ENCODE data around the gene MACROD1. TPM values are rescaled to one million over a fixed set of nuclear protein-coding genes. Genes with fewer than 3 reads are reported as not detected.

MACROD1 gene
- total and polyA plus RNA-seq, 9 of the 15 experiments (the other 6 are each of a cell fraction or from before 2014, with no cell fraction given): 1.1 to 60.0 (median 26.4) TPM

GRCh38 chr11:64207256-64208085 lies 41.6 kb upstream of the MACROD1 start (continued):
- TF ChIP-seq RBM14 (IDR thresholded peaks at IDR 0.05; ENCODE audit: borderline replicate concordance, insufficient read depth, low read depth, low read length) (no peak), ZBTB5 (IDR thresholded peaks at IDR 0.05) (no peak), RFX1 (IDR thresholded peaks at IDR 0.05) (no peak), ZNF280B (CRISPR knock-in tag; IDR thresholded peaks at IDR 0.05) (no peak), ZNF146 (CRISPR knock-in tag; IDR thresholded peaks at IDR 0.05; ENCODE audit: unreplicated experiment) (no peak), ZKSCAN1 (IDR thresholded peaks at IDR 0.05; ENCODE audit: low read depth, low read length) (no peak), ZNF395 (CRISPR knock-in tag; IDR thresholded peaks at IDR 0.05) (peak; percentile 88), ZC3H8 (IDR thresholded peaks at IDR 0.05) (no peak), CBX1 (IDR thresholded peaks at IDR 0.05; ENCODE audit: low read depth) (no peak), FOS (IDR thresholded peaks at IDR 0.05; ENCODE audit: extremely low read depth, insufficient read length) (no peak), ZNF445 (CRISPR knock-in tag; IDR thresholded peaks at IDR 0.05; ENCODE audit: low read depth) (no peak), SIRT6 (IDR thresholded peaks at IDR 0.05; ENCODE audit: low read depth, low read length) (no peak), RFX5 (IDR thresholded peaks at IDR 0.05; ENCODE audit: low read depth, low read length) (no peak), ZNF699 (CRISPR knock-in tag; IDR thresholded peaks at IDR 0.05; ENCODE audit: insufficient replicate concordance) (no peak), ZNF124 (CRISPR knock-in tag; IDR thresholded peaks at IDR 0.05) (no peak), PPARD (CRISPR knock-in tag; IDR thresholded peaks at IDR 0.05) (no peak), ZNF668 (CRISPR knock-in tag; IDR thresholded peaks at IDR 0.05) (no peak), MIER1 (IDR thresholded peaks at IDR 0.05; ENCODE audit: low read depth) (no peak), SREBF2 (CRISPR knock-in tag; IDR thresholded peaks at IDR 0.05) (no peak), ARID1B (IDR thresholded peaks at IDR 0.05) (peak; percentile 88), ZNF695 (CRISPR knock-in tag; IDR thresholded peaks at IDR 0.05) (no peak), GTF2E2 (tag; IDR thresholded peaks at IDR 0.05) (peak; percentile 95), ATF3 (IDR thresholded peaks at IDR 0.05) (peak; percentile 80), ATF3 (CRISPR knock-in tag; conservative IDR thresholded peaks at IDR 0.05) (no peak), MCM7 (IDR thresholded peaks at IDR 0.05) (no peak)
